Loucy (cell line): ENCODE measurements around the gene EPHB1.

Source experiments
- H2AFZ ChIP-seq: fragments of 200-600 bp; sonication (generic); 2 replicates; pipeline ENCODE4 v1.6.0; 2016; ENCODE audit warnings: antibody characterized with exemption, mild to moderate bottlenecking, low read length, moderate library complexity
- H3F3A ChIP-seq: fragments of 200-600 bp; 2 replicates; pipeline ENCODE4 v1.6.0; 2016; ENCODE audit warnings: antibody characterized with exemption, low read depth, mild to moderate bottlenecking
- H3K27me3 ChIP-seq: fragments of 200-600 bp; sonication (generic); 2 replicates; pipeline ENCODE4 v1.6.1; 2014; ENCODE audit warnings: low read length, mild to moderate bottlenecking; ENCODE audit not compliant: insufficient read depth, poor library complexity, severe bottlenecking
- H3K36me3 ChIP-seq: fragments of 200-600 bp; sonication (generic); 2 replicates; pipeline ENCODE4 v1.6.1; 2016; ENCODE audit warnings: low read length; ENCODE audit not compliant: insufficient read depth
- H3K4me1 ChIP-seq: fragments of 200-600 bp; sonication (generic); 2 replicates; pipeline ENCODE4 v1.5.1; 2014; ENCODE audit warnings: low read length, mild to moderate bottlenecking; ENCODE audit not compliant: insufficient read depth, poor library complexity, severe bottlenecking
- H3K4me2 ChIP-seq: fragments of 200-600 bp; sonication (generic); 2 replicates; pipeline ENCODE4 v1.6.0; 2014; ENCODE audit warnings: antibody characterized with exemption, low read length, low read depth, mild to moderate bottlenecking; ENCODE audit not compliant: poor library complexity, severe bottlenecking
- H3K4me3 ChIP-seq: fragments of 200-600 bp; sonication (generic); 2 replicates; pipeline ENCODE4 v1.5.1; 2014; ENCODE audit warnings: low read length, mild to moderate bottlenecking, mixed read lengths; ENCODE audit not compliant: poor library complexity, severe bottlenecking
- H3K79me2 ChIP-seq: fragments of 200-600 bp; sonication (generic); 2 replicates; pipeline ENCODE4 v1.6.1; 2014; ENCODE audit warnings: low read length; ENCODE audit not compliant: insufficient read depth
- H3K9ac ChIP-seq: fragments of 200-600 bp; sonication (generic); 2 replicates; pipeline ENCODE4 v1.6.0; 2014; ENCODE audit warnings: mild to moderate bottlenecking, low read depth, low read length, moderate library complexity; ENCODE audit not compliant: poor library complexity, severe bottlenecking
- H3K9me2 ChIP-seq: fragments of 200-600 bp; sonication (generic); replicated peaks from 2 replicates; pipeline ENCODE4 v1.6.1; 2016; ENCODE audit warnings: low read depth, low read length, mixed read lengths
- H3K9me3 ChIP-seq: fragments of 200-600 bp; sonication (generic); 2 replicates; pipeline ENCODE4 v1.6.1; 2014; ENCODE audit warnings: mild to moderate bottlenecking, antibody characterized with exemption, low read length, low read depth; ENCODE audit not compliant: insufficient read depth
- H4K20me1 ChIP-seq: fragments of 200-600 bp; sonication (generic); 2 replicates; pipeline ENCODE4 v1.6.0; 2014; ENCODE audit warnings: antibody characterized with exemption, low read length, mild to moderate bottlenecking; ENCODE audit not compliant: insufficient read depth, poor library complexity, severe bottlenecking
- EZH2phosphoT487 ChIP-seq: fragments of 200-600 bp; IDR thresholded peaks from 2 replicates; pipeline ENCODE4 v1.6.1; 2018; ENCODE audit warnings: antibody characterized with exemption, mild to moderate bottlenecking, moderate library complexity, borderline replicate concordance
- TF ChIP-seq, protein P1 (sequence below): fragments of 200-600 bp; sonication (generic); conservative IDR thresholded peaks from 2 replicates; pipeline ENCODE4 v1.5.1; 2014; ENCODE audit warnings: mild to moderate bottlenecking, antibody characterized with exemption, low read length

The EPHB1 gene

DNA sequence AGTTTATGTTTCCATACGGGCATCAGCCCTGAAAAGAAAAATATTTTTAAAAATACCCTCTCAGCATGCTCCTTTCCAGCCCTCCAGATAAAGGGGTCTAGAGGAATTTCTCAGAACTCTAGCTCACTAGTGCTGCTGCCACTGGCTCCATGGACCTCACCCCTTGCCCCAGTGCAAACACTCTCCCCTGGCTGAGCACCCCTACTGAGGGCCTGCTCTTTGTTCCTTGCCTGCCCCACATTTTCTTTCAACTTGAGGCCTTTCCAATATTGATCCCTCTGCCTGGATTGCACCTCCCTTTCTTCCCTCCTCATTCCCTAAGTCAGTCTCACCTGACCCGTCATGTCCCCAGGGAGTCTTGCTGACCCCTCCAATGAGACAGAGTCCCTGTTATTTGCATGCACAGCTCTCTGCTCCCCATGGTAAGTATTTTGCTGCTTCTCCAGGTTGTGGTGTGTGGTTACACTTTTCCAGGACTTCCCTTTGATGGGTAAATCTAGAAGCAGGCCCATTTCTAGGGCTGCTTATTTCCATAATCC is 196.5 kb downstream of the EPHB1 start:
- no peaks in the 10 kb centered on the region for H3K4me1 ChIP-seq
- no peaks in the 10 kb centered on the region for H4K20me1 ChIP-seq
- no peaks in the 10 kb centered on the region for H3K79me2 ChIP-seq
- no peaks in the 10 kb centered on the region for H3K27me3 ChIP-seq
- H3K4me3 ChIP-seq = no peak overlapping the region
- H2AFZ ChIP-seq = no peak overlapping the region
- H3F3A ChIP-seq = no peaks in the 10 kb centered on the region
- H3K9ac ChIP-seq = no peak overlapping the region
- no peaks in the 10 kb centered on the region for H3K9me3 ChIP-seq
- H3K36me3 ChIP-seq = no peaks in the 10 kb centered on the region
- TF ChIP-seq, protein P1, sequence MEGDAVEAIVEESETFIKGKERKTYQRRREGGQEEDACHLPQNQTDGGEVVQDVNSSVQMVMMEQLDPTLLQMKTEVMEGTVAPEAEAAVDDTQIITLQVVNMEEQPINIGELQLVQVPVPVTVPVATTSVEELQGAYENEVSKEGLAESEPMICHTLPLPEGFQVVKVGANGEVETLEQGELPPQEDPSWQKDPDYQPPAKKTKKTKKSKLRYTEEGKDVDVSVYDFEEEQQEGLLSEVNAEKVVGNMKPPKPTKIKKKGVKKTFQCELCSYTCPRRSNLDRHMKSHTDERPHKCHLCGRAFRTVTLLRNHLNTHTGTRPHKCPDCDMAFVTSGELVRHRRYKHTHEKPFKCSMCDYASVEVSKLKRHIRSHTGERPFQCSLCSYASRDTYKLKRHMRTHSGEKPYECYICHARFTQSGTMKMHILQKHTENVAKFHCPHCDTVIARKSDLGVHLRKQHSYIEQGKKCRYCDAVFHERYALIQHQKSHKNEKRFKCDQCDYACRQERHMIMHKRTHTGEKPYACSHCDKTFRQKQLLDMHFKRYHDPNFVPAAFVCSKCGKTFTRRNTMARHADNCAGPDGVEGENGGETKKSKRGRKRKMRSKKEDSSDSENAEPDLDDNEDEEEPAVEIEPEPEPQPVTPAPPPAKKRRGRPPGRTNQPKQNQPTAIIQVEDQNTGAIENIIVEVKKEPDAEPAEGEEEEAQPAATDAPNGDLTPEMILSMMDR = no peak
- TF ChIP-seq EZH2phosphoT487 = no peak
- no peak overlapping the region for H3K4me2 ChIP-seq
- no peaks in the 10 kb centered on the region for H3K9me2 ChIP-seq

DNA sequence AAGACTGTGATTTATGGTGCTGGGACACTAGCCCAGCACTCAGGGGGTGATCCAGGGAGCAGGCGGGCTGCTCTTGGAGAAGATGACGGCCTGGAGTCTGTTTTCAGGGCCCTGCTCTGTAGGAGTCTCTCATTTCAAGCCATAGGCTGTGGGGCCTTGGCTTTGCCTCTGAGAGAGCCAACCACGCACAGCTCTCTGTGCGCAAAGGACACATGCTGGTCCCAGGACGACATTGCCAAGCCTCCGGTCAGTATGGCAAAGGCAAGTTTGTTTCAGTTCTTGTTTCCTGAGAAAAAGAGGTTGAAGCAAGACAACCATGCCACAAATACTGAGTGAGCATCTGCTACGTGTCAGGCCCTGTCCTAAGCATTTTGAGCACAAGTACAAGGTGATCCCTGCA is 197.1 kb downstream of the EPHB1 start:
- no peaks in the 10 kb centered on the region for H3K9me2 ChIP-seq
- no peaks in the 10 kb centered on the region for H3K4me1 ChIP-seq
- no peaks in the 10 kb centered on the region for H3K36me3 ChIP-seq
- no peaks in the 10 kb centered on the region for H3K9me3 ChIP-seq
- H3K27me3 ChIP-seq = no peaks in the 10 kb centered on the region
- TF ChIP-seq EZH2phosphoT487 = no peak
- TF ChIP-seq, protein P1 = no peak
- H3K79me2 ChIP-seq = no peaks in the 10 kb centered on the region
- H2AFZ ChIP-seq = no peak overlapping the region
- no peaks in the 10 kb centered on the region for H4K20me1 ChIP-seq
- H3K4me3 ChIP-seq = no peak overlapping the region
- no peak overlapping the region for H3K4me2 ChIP-seq
- H3K9ac ChIP-seq = no peak overlapping the region
- no peaks in the 10 kb centered on the region for H3F3A ChIP-seq

DNA sequence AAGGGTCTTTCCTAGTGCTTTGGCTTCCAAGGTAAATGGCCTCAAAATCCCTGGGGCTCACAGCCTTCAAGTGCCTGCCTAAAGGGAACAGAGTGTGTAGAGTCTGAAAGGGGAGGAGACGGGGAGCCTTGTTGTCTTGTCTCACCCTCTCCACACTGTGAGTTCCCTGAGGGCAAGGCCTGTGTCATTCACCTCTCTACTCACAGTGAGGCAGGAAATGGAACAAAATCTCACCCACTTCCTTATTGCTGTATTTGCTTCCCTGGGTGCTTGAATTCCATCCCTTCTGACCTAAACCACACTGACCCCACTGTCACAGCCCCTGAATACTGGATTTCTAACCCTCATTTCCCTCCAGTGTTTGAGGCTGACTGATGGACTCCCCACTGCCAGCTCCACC is 197.5 kb downstream of the EPHB1 start:
- H3K9me3 ChIP-seq = no peaks in the 10 kb centered on the region
- H2AFZ ChIP-seq = no peak overlapping the region
- no peak overlapping the region for H3K9ac ChIP-seq
- H3K4me3 ChIP-seq = no peak overlapping the region
- H3K9me2 ChIP-seq = no peaks in the 10 kb centered on the region
- H3K79me2 ChIP-seq = no peaks in the 10 kb centered on the region
- no peak for TF ChIP-seq EZH2phosphoT487
- TF ChIP-seq, protein P1 = no peak
- H3K27me3 ChIP-seq = no peaks in the 10 kb centered on the region
- H4K20me1 ChIP-seq = no peaks in the 10 kb centered on the region
- H3K4me1 ChIP-seq = no peaks in the 10 kb centered on the region
- no peaks in the 10 kb centered on the region for H3F3A ChIP-seq
- H3K36me3 ChIP-seq = no peaks in the 10 kb centered on the region
- H3K4me2 ChIP-seq = no peak overlapping the region
